Nephron progenitor cell (in vitro differentiated cells): ENCODE data around the gene DLAT.
"Not testable (repeated sequence)": the region's sequence is repeated elsewhere in the genome, so short reads cannot be mapped to it uniquely, and the experiment has no call there.

Experiments
- DNase-seq: peaks from one replicate; pipeline ENCODE4 v3.0.0; 2021
- H3K27ac Mint-ChIP-seq: 2 replicates; pipeline ENCODE4 v1.8.0; 2021; ENCODE audit warnings: mild to moderate bottlenecking, moderate library complexity, mixed read lengths
- H3K27me3 Mint-ChIP-seq: 2 replicates; pipeline ENCODE4 v1.8.0; 2021; ENCODE audit warnings: mild to moderate bottlenecking, low read depth, mixed read lengths; ENCODE audit not compliant: poor library complexity
- H3K36me3 Mint-ChIP-seq: 2 replicates; pipeline ENCODE4 v1.8.0; 2021; ENCODE audit warnings: low read depth, mixed read lengths
- H3K4me1 Mint-ChIP-seq: 2 replicates; pipeline ENCODE4 v1.8.0; 2021; ENCODE audit warnings: mixed read lengths
- H3K4me3 Mint-ChIP-seq: 2 replicates; pipeline ENCODE4 v1.8.0; 2021; ENCODE audit warnings: mild to moderate bottlenecking, moderate library complexity, mixed read lengths
- H3K9me3 Mint-ChIP-seq: 2 replicates; pipeline ENCODE4 v1.8.0; 2021; ENCODE audit warnings: mild to moderate bottlenecking, moderate library complexity, mixed read lengths
- TF ChIP-seq, protein P1 (sequence below): fragments of 200-600 bp; sonication (generic); IDR thresholded peaks from 2 replicates; pipeline ENCODE4 v1.5.0; 2021; ENCODE audit warnings: antibody characterized with exemption

The DLAT gene

GRCh38 chr11:112082729-112083128, 57.5 kb downstream of the DLAT start:
- no peak overlapping the region for H3K4me3 Mint-ChIP-seq
- no peaks in the 10 kb centered on the region for H3K9me3 Mint-ChIP-seq
- DNase-seq = no peak
- peaks cover 29% of the 10 kb centered on the region for H3K4me1 Mint-ChIP-seq
- H3K36me3 Mint-ChIP-seq = peaks cover 68% of the 10 kb centered on the region
- TF ChIP-seq, protein P1, sequence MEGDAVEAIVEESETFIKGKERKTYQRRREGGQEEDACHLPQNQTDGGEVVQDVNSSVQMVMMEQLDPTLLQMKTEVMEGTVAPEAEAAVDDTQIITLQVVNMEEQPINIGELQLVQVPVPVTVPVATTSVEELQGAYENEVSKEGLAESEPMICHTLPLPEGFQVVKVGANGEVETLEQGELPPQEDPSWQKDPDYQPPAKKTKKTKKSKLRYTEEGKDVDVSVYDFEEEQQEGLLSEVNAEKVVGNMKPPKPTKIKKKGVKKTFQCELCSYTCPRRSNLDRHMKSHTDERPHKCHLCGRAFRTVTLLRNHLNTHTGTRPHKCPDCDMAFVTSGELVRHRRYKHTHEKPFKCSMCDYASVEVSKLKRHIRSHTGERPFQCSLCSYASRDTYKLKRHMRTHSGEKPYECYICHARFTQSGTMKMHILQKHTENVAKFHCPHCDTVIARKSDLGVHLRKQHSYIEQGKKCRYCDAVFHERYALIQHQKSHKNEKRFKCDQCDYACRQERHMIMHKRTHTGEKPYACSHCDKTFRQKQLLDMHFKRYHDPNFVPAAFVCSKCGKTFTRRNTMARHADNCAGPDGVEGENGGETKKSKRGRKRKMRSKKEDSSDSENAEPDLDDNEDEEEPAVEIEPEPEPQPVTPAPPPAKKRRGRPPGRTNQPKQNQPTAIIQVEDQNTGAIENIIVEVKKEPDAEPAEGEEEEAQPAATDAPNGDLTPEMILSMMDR = no peak
- peak overlapping the region; percentile 70 for H3K27ac Mint-ChIP-seq
- H3K27me3 Mint-ChIP-seq = no peaks in the 10 kb centered on the region

DNA sequence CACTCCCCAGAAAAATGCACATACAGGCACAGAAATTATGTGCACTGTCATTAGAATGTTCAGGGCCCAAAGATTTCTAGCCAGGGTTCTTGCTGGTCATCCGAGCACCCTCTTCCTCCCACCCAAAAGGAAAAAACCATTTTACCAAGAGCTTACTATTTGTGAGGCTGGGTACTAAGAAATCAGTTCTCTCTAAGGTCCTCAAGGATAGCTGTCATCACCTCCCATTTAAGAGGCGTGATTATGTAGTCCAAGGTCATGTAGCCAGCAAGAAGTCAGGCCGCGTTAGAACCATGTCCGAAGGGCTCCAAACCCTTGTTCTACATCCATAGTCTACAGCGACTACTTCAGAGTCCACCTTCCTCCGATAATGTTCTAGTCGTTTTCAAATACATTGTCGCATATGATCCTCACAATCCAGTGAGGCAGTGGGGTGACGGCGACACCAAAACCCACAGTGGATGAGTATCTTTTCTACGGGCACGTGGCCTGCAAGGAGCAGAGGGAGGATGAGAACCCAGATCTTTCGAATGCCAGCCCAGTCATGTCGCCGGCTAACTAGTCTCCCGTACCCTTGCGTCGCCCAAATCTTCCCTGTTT, 60.7 kb downstream of the DLAT start:
- TF ChIP-seq, protein P1 = no peak
- no peaks in the 10 kb centered on the region for H3K27me3 Mint-ChIP-seq

DNA sequence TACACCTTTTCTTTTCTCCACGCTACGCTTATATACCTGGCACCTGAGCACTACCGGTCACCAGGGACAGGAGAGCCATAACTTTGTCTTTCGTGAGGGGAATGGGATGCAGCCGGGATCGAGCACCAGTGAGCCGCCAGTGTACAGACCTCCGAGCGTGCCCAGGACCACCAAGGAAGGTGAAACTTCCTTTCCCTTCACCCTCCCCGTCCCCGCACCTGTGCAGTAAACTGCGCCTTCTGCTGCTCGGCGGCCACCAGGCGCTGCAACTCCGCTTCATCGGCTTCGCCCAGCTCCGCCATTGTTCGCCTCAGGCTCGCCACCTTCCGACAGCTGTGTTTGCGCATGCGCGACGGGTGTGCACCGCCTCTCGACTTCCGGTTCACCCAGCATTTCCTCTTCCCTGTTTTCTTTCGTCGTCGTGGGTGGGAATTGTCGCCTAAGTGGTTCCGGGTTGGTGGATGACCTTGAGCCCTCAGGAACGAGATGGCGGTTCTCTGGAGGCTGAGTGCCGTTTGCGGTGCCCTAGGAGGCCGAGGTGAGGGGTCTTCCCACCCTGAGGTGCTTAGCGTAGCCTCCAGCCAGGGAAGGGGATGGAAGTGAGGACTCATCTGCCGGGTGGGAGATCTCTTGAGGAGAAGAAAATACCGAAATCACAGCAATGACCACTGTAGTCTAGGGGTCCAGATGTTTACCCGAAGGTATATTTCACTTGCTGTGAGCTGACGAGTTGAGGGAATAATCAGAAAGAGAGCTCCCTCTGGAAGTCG, 61.4 kb downstream of the DLAT start, which contains the start of the genes SDHD and TIMM8B:
SDHD (plus strand) TSS at position 452 of the 770 bp plus-strand sequence; CDS start at position 487, 35 bp downstream.
TIMM8B (minus strand) TSS at position 335 of the 770 bp plus-strand sequence; CDS start at position 302, 33 bp downstream.
- Mint-ChIP-seq H3K27ac (peak within 1 kb of the TSS; percentile 96), H3K9me3 (no peaks in the 10 kb centered on the region), H3K36me3 (peaks cover 79% of the 10 kb centered on the region), H3K27me3 (no peaks in the 10 kb centered on the region), H3K4me1 (peaks cover 50% of the 10 kb centered on the region), H3K4me3 (peak within 1 kb of the TSS; percentile 100)
- TF ChIP-seq, protein P1 = no peak
- peak; percentile 95 for DNase-seq

More for the DNA sequence above, 60.7 kb downstream of the DLAT start:
- peaks cover 74% of the 10 kb centered on the region for H3K36me3 Mint-ChIP-seq
- H3K4me1 Mint-ChIP-seq = peaks cover 50% of the 10 kb centered on the region
- H3K27ac Mint-ChIP-seq = peak overlapping the region; percentile 96
- no peak for DNase-seq
- H3K4me3 Mint-ChIP-seq = peak overlapping the region; percentile 100
- no peaks in the 10 kb centered on the region for H3K9me3 Mint-ChIP-seq

DNA sequence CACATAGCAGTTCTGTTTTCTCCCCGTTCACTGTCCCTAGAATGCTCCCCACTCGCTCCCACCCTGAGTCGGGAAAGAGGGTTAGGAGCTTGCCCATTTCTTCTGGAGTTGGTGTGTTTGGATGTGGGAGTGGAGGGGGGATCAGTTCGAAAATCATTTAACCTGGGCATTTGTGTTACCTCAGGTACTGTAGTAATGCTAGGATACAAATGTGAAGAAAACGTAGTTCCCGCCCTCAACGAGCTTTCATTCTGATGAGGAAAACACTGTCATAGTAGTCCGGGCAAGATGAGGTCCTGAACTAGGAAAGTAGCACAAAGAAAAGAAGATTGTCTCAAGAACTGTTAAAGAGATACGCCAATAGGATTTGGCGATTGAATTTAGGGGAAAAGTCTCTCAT, 62.0 kb downstream of the DLAT start:
- TF ChIP-seq, protein P1 = no peak
- H3K4me3 Mint-ChIP-seq = peak overlapping the region; percentile 100
- DNase-seq = peak; percentile 6
- H3K9me3 Mint-ChIP-seq = no peaks in the 10 kb centered on the region
- H3K36me3 Mint-ChIP-seq = peaks cover 80% of the 10 kb centered on the region
- peak overlapping the region; percentile 96 for H3K27ac Mint-ChIP-seq
- H3K27me3 Mint-ChIP-seq = no peaks in the 10 kb centered on the region
- H3K4me1 Mint-ChIP-seq = peaks cover 50% of the 10 kb centered on the region

DNA sequence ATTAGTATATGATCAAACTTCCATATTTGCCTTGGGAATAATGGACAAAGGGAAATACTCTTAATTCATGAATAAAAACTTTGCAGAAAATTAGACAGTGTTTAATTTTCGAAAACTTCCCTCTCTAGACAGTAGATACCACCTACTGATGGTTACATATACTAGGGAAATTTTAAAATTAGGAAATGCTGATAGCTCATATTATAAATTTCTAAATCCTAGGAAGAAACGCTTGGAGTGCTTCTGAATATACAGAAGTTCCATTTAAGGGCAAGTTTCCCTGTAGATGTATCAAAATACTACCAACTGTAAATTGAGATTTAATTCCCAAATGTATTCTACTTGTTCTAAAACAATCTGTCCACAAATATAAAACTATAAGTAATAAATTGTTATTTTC, 70.1 kb downstream of the DLAT start:
- H3K4me3 Mint-ChIP-seq, H3K27me3 Mint-ChIP-seq, H3K9me3 Mint-ChIP-seq, H3K27ac Mint-ChIP-seq, DNase-seq, H3K4me1 Mint-ChIP-seq: not testable (repeated sequence)
- peaks cover 38% of the 10 kb centered on the region for H3K36me3 Mint-ChIP-seq

DNA sequence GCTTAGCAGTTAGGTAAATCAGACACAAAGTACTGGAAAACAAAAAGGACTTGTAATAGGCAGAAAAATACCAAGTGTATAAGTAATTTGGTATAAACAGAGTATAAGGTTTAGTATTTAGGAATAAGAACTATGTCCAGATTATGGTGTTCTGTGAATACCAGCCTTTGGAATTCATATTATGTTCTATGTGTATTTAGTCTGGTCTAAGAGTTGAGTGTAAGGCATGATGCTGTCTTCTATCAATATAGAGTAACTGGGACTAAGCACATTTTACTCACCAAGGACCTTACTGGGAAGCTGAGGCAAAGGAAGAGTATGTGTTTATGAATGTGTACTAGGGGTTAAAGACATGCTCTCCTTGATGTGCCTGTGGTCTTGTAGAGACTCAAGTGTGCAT, 71.0 kb downstream of the DLAT start:
- no peaks in the 10 kb centered on the region for H3K4me1 Mint-ChIP-seq
- no peak overlapping the region for H3K27ac Mint-ChIP-seq
- TF ChIP-seq, protein P1 = no peak
- no peaks in the 10 kb centered on the region for H3K9me3 Mint-ChIP-seq
- DNase-seq = no peak
- no peaks in the 10 kb centered on the region for H3K27me3 Mint-ChIP-seq
- peaks cover 32% of the 10 kb centered on the region for H3K36me3 Mint-ChIP-seq
- H3K4me3 Mint-ChIP-seq = no peak overlapping the region
